Prostate gland (tissue), 2 donors: Measurements from ENCODE around the gene SORBS1. TPM values are rescaled to one million over a fixed set of nuclear protein-coding genes. Genes with fewer than 3 reads are reported as not detected.

Experiments used
- DNase-seq: peaks from one replicate; pipeline ENCODE4 v3.0.0-alpha.2; 2019; ENCODE audit warnings: low spot score
- H3K27ac ChIP-seq, 2 donors: fragments of 200-600 bp; sonication (generic); 2 replicates each; pipeline ENCODE4 v1.5.1; 2017 to 2019
- H3K27me3 ChIP-seq: fragments of 200-600 bp; sonication (generic); replicated peaks from 2 replicates; pipeline ENCODE4 v1.5.1; 2019; ENCODE audit not compliant: insufficient read depth
- H3K36me3 ChIP-seq, 2 donors: fragments of 200-600 bp; sonication (generic); 1 replicate in 1 of 2; 2 replicates in 1 of 2; pipeline versions ENCODE4 v1.5.1 to v1.8.1; 2017 to 2019
- H3K4me1 ChIP-seq: fragments of 200-600 bp; sonication (generic); replicated peaks from 2 replicates; pipeline ENCODE4 v1.5.1; 2019
- H3K4me3 ChIP-seq, 2 donors: fragments of 200-600 bp; sonication (generic); 2 replicates each; pipeline ENCODE4 v1.5.1; 2017 to 2019
- H3K9me3 ChIP-seq: fragments of 200-600 bp; sonication (generic); 2 replicates; pipeline ENCODE4 v1.5.1; 2017
- POLR2A ChIP-seq: fragments of 450-650 bp; IDR thresholded peaks from one replicate; pipeline ENCODE4 v1.6.1; 2016; ENCODE audit warnings: antibody characterized with exemption, mild to moderate bottlenecking
- POLR2AphosphoS5 ChIP-seq: sonication (generic); formaldehyde crosslinking; IDR thresholded peaks from one replicate; pipeline ENCODE4 v1.6.1; 2017; ENCODE audit warnings: antibody characterized with exemption
- WGBS: methylation state at CpG from one replicate; pipeline ENCODE4 v1.1.5; 2018; 5-methylcytosine and 5-hydroxymethylcytosine counted together
- intact Hi-C: fragments of 100-400 bp; cut with DNase I; formaldehyde crosslinking; loops from one replicate; pipeline ENCODE4 v1.14.2; 2022
- total RNA-seq, 2 donors: library from RNA; depleted of rRNA; stranded (reverse); fragments of >200 nt; gene quantifications; one replicate each; pipeline ENCODE4 v1.1.0, GENCODE V29; 2016
- TF ChIP-seq, protein P1 (sequence below), 4 experiments: fragments of 200-600 bp in 2 of 4; fragments of 450-650 bp in 2 of 4; sonication (generic) in 2 of 4; IDR thresholded peaks; 1 replicate in 3 of 4; 2 replicates in 1 of 4; pipeline ENCODE4 v1.5.1; 2016 to 2019; ENCODE audit warnings: antibody characterized with exemption in 4 of 4, mild to moderate bottlenecking in 2 of 4, moderate library complexity in 2 of 4

Gene SORBS1
- total RNA-seq, 2 donors from 2014 or later: 84.6 to 189 TPM

DNA sequence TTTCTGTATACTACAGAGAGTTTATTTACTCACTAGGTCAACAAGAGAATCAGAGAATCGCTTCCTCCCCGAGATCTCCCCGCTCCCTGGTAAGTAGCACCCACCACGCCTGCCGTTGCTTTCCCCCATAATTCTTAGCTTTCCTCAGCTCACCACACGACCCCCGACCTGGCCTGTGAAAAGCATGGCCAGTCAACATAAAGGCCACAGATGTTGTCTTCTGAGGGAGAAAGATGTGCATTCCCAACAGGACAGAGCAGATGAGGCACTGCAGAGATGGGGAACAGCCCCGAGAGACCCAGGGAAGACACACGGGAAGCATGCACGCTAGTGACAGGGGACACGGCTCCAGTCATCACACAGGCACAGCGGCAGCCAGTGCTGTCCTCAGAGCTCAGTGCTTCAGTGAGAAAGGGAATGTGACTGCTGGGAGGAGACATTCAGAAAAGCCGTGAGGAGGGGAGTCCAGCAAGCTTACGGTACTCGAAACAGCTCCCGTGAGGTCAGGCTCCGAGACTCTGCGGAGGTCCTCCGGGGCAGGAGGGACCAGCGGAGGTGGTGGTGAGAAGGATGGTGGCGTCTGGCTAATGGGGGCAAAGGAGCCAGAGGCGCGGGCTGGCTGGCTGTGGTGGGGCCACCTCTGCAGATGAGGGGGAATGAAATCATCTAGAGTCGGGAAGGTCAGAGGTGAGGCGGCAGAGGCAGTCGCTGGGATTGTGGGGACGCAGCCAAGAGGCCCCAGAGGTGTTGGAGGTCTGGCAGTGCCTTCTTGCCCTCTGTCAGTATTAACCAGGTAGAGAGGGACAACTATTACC is 146.9 kb downstream of the SORBS1 start:
- 84% methylated on average over 27 of the region's 27 CpGs for WGBS
- Histone ChIP-seq H3K27ac (peak overlapping the region; percentile 25 to 39), H3K9me3 (no peaks in the 10 kb centered on the region), H3K4me3 (no peak overlapping the region), H3K36me3 (no peaks in the 10 kb centered on the region), H3K4me1 (no peaks in the 10 kb centered on the region), H3K27me3 (no peaks in the 10 kb centered on the region)
- intact Hi-C loops: no loop called here
- TF ChIP-seq, protein P1, sequence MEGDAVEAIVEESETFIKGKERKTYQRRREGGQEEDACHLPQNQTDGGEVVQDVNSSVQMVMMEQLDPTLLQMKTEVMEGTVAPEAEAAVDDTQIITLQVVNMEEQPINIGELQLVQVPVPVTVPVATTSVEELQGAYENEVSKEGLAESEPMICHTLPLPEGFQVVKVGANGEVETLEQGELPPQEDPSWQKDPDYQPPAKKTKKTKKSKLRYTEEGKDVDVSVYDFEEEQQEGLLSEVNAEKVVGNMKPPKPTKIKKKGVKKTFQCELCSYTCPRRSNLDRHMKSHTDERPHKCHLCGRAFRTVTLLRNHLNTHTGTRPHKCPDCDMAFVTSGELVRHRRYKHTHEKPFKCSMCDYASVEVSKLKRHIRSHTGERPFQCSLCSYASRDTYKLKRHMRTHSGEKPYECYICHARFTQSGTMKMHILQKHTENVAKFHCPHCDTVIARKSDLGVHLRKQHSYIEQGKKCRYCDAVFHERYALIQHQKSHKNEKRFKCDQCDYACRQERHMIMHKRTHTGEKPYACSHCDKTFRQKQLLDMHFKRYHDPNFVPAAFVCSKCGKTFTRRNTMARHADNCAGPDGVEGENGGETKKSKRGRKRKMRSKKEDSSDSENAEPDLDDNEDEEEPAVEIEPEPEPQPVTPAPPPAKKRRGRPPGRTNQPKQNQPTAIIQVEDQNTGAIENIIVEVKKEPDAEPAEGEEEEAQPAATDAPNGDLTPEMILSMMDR (IDR thresholded peaks at IDR 0.05): no peak
- TF ChIP-seq POLR2AphosphoS5 (no peak), POLR2A (no peak)
- no peak for DNase-seq

DNA sequence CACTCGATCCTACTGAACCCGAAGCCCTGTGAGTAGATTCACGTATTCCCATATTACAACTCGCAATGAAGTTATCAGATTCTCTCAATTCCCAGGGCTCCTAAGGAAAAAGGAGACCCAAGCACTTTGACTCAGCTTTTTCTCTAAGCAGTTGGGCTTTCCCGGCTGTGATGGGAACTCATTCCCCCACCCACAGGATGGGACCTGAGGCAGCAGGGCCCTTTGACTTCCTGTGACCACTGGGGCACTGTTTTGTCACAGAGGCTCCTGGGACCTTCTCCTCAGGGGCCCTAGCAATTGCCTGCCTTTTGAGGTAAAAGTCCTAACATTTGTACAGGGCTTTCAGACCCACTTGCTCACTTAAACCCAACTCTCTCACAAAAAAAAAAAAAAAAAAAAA is 147.6 kb downstream of the SORBS1 start:
- H3K4me1 ChIP-seq: no peaks in the 10 kb centered on the region
- H3K27ac ChIP-seq: peak overlapping the region in 1 of 2 donors; percentile 11
- H3K36me3 ChIP-seq: no peaks in the 10 kb centered on the region
- DNase-seq: no peak
- no peaks in the 10 kb centered on the region for H3K27me3 ChIP-seq
- H3K4me3 ChIP-seq: no peak overlapping the region
- intact Hi-C loops: no loop called here
- no peaks in the 10 kb centered on the region for H3K9me3 ChIP-seq
- WGBS: 89% methylated on average over 5 of the region's 5 CpGs
- TF ChIP-seq, protein P1 (IDR thresholded peaks at IDR 0.05): no peak
- TF ChIP-seq POLR2A (no peak), POLR2AphosphoS5 (no peak)

DNA sequence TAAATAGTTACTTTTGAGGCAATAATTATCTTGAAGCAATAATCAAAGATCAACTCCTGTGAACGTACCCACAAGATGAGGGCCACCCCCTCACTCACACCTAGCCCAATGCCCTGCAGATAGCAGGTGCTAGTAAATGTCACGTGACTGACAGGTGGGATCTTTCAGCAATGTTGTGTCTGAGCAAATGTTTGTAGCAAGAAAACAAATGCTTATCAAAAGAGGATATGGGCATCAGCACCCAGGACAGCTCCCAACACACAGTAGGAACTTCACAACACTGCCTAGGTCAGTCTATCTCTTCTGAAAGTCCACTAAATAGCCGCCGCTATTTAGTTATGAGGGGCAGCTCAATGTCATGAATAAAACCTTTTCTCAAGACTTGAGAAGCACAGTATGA is 149.5 kb downstream of the SORBS1 start:
- WGBS: 85% methylated on average over 4 of the region's 4 CpGs
- H3K27ac ChIP-seq: no peak overlapping the region
- no peaks in the 10 kb centered on the region for H3K4me1 ChIP-seq
- no peak for DNase-seq
- H3K4me3 ChIP-seq: no peak overlapping the region
- TF ChIP-seq POLR2AphosphoS5 (no peak), POLR2A (no peak)
- TF ChIP-seq, protein P1 (IDR thresholded peaks at IDR 0.05): no peak
- no peaks in the 10 kb centered on the region for H3K27me3 ChIP-seq
- no peaks in the 10 kb centered on the region for H3K9me3 ChIP-seq
- H3K36me3 ChIP-seq: no peaks in the 10 kb centered on the region
- intact Hi-C loops: no loop called here

DNA sequence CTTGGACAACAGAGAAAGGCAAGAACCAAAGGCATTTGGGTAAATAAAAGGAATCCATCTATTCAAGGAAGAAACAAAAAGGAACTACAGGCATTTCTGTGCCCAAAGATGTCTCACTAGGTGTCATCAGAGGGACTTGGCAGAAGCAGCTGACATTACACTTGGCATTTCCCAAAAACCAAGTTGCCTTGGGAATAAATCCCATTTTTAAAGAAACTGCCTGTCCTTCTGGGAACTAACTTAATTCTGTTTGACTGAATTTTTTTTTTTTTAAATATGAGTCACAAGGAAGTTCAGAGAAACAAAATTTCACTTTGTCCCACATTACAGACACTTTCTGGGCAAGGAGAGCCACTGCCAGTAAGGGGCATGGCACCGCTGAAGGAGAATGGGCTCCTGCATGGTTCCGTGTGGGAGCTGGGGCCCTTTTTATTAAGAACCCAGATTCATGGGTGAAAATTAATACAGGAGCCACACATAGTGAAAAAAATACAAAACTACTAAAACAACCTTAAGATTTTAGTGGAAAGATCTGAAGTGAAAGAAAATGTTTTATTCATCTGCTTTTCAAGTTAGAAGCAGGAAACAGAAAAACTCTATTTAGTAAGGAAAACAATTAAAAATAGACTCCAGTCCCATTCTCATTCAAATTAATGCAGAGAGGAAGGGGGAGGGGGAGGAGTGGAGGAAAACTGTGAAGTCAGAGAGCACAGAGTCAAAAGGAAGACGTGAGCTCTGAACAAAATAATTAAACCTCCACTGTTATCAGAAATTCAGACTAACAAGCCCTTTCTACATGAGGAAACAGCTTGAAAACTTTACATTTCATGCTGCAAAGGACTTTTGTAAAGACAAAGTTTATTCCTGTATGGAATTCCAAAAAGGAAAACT is 151.9 kb downstream of the SORBS1 start:
- Histone ChIP-seq H3K9me3 (no peaks in the 10 kb centered on the region), H3K27ac (peak overlapping the region; percentile 22 to 61), H3K27me3 (no peaks in the 10 kb centered on the region), H3K36me3 (no peaks in the 10 kb centered on the region), H3K4me1 (no peaks in the 10 kb centered on the region), H3K4me3 (no peak overlapping the region)
- no peak for TF ChIP-seq POLR2AphosphoS5
- TF ChIP-seq, protein P1 (IDR thresholded peaks at IDR 0.05): no peak
- TF ChIP-seq POLR2A: no peak
- 51% methylated on average over 3 of the region's 3 CpGs for WGBS
- intact Hi-C loops: no loop called here
- no peak for DNase-seq
